SU-DHL-6 (cell line): ENCODE results near the gene OR2Y1.

ENCODE experiments used
- H2AFZ ChIP-seq: fragments of 200-600 bp; sonication (generic); 2 replicates; pipeline ENCODE4 v1.6.1; 2014; ENCODE audit warnings: low read depth, mild to moderate bottlenecking, moderate library complexity, mixed read lengths, antibody characterized with exemption, low read length; ENCODE audit not compliant: severe bottlenecking
- H3F3A ChIP-seq: fragments of 200-600 bp; shearing (Covaris generic); 2 replicates; pipeline ENCODE4 v1.6.0; 2016; ENCODE audit warnings: antibody characterized with exemption, mild to moderate bottlenecking; ENCODE audit not compliant: insufficient read depth
- H3K27ac ChIP-seq: fragments of 200-600 bp; sonication (generic); 2 replicates; pipeline ENCODE4 v1.5.1; 2016; ENCODE audit warnings: low read depth, mild to moderate bottlenecking, low read length, moderate library complexity, mixed read lengths
- H3K27me3 ChIP-seq: fragments of 200-600 bp; sonication (generic), shearing (Covaris generic); 2 replicates; pipeline ENCODE4 v1.6.0; 2014; ENCODE audit warnings: mild to moderate bottlenecking, low read length
- H3K36me3 ChIP-seq: fragments of 200-600 bp; sonication (generic); 2 replicates; pipeline ENCODE4 v1.6.1; 2014; ENCODE audit warnings: mild to moderate bottlenecking, low read length, mixed read lengths
- H3K4me2 ChIP-seq: fragments of 300-600, 200-600 bp; shearing (Covaris generic), sonication (generic); 2 replicates; pipeline ENCODE4 v1.6.0; 2014; ENCODE audit warnings: low read length, low read depth, mild to moderate bottlenecking; ENCODE audit not compliant: poor library complexity, severe bottlenecking
- H3K4me3 ChIP-seq: fragments of 200-600 bp; sonication (generic); 2 replicates; pipeline ENCODE4 v1.5.1; 2014; ENCODE audit warnings: antibody characterized with exemption, low read length, mild to moderate bottlenecking, mixed read lengths; ENCODE audit not compliant: insufficient read depth, poor library complexity, severe bottlenecking
- H3K79me2 ChIP-seq: fragments of 200-600 bp; sonication (generic); 2 replicates; pipeline ENCODE4 v1.6.1; 2014; ENCODE audit warnings: mild to moderate bottlenecking, low read length, moderate library complexity; ENCODE audit not compliant: insufficient read depth
- H3K9ac ChIP-seq: fragments of 200-600 bp; sonication (generic); 2 replicates; pipeline ENCODE4 v1.7.0; 2014; ENCODE audit warnings: mild to moderate bottlenecking, low read length
- H3K9me2 ChIP-seq: fragments of 200-600 bp; sonication (generic); replicated peaks from 2 replicates; pipeline ENCODE4 v1.6.1; 2014; ENCODE audit warnings: low read length; ENCODE audit not compliant: insufficient read depth
- H3K9me3 ChIP-seq: fragments of 200-600 bp; sonication (generic); 2 replicates; pipeline ENCODE4 v1.6.1; 2014; ENCODE audit warnings: low read length, mixed read lengths; ENCODE audit not compliant: insufficient read depth
- H4K20me1 ChIP-seq: fragments of 200-600 bp; sonication (generic); 2 replicates; pipeline ENCODE4 v1.6.1; 2014; ENCODE audit warnings: low read depth, mild to moderate bottlenecking, antibody characterized with exemption, low read length, moderate library complexity, mixed read lengths
- EZH2phosphoT487 ChIP-seq: fragments of 200-600 bp; sonication (generic), shearing (Covaris generic); conservative IDR thresholded peaks from 2 replicates; pipeline ENCODE4 v1.6.1; 2018; ENCODE audit warnings: mild to moderate bottlenecking, antibody characterized with exemption, low read length, moderate library complexity, mixed read lengths
- TF ChIP-seq, protein P1 (sequence below): fragments of 200-600 bp; sonication (generic); IDR thresholded peaks from one replicate; pipeline ENCODE4 v1.5.1; 2017; ENCODE audit warnings: antibody characterized with exemption, mild to moderate bottlenecking, low read length, moderate library complexity; ENCODE audit not compliant: insufficient read depth, poor library complexity, severe bottlenecking

OR2Y1 gene

DNA sequence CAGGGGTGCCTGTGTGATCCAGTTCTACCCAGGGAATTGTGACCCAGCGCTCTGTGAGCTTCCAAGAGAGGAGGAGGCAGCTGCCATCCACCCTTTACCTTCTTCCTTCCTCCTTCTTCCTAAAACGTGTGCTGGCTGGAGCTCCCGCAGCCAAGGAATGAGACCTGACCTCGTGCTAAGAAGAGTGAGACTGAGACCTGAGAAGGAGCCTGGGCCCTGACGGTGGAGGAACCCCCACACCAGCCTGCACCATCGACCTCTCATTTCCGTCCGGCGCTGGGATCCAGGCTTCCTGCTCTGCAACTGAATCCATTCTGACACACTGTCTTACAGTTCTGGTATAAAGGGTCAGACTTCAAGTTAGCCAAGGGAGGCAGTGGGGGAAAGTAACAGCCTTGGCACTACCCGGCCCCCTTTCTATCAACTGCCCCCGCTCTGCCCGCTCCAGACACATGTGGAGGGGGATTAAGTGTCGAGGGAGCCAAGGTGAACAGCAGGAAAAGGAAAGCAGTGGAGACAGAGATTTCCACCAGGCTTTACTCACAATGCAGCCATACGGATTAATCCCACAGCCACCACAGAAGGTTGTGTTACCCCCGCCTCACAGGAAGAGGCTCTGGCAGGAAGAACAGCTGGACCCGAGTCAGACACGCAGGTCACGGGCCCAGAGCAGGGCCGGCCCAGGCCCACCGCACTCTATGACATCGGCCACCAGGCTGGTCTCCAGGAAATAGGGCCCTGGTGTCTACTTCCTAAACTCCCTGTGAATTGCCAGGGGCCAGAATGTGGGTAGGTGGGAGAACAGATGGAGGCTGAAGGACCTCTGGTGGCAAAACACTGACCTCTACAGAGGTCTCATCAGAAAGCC, 46.9 kb upstream of the OR2Y1 start:
- no peak overlapping the region for H3K9ac ChIP-seq

DNA sequence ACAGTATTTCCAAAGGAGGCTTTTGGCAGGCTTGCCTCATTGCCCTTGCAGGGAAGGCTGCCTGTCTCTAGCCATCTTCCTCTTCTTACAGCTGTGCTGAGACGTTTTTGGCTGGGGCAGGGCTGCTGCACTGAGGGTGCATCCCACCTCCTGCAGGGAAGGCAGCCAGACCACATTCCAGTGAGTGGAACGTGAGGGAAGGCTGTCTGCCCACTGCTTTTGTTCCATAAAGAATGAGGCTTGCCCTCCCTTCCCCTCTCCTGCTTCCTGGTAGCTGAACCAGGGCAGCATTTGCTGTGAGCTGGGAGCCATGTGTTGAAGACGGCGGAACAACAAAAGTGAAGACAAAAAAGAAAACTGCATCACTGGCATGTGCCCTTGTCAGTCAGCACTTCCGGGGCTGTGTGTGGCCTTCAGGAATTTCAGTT, 46.0 kb upstream of the OR2Y1 start:
- H3K79me2 ChIP-seq, result no peaks in the 10 kb centered on the region
- H3F3A ChIP-seq, result no peaks in the 10 kb centered on the region
- no peaks in the 10 kb centered on the region for H3K36me3 ChIP-seq
- H3K9ac ChIP-seq, result no peak overlapping the region
- H4K20me1 ChIP-seq, result no peaks in the 10 kb centered on the region
- H3K4me2 ChIP-seq, result no peak overlapping the region
- H3K27me3 ChIP-seq, result no peaks in the 10 kb centered on the region
- H3K27ac ChIP-seq, result no peak overlapping the region
- TF ChIP-seq, protein P1, sequence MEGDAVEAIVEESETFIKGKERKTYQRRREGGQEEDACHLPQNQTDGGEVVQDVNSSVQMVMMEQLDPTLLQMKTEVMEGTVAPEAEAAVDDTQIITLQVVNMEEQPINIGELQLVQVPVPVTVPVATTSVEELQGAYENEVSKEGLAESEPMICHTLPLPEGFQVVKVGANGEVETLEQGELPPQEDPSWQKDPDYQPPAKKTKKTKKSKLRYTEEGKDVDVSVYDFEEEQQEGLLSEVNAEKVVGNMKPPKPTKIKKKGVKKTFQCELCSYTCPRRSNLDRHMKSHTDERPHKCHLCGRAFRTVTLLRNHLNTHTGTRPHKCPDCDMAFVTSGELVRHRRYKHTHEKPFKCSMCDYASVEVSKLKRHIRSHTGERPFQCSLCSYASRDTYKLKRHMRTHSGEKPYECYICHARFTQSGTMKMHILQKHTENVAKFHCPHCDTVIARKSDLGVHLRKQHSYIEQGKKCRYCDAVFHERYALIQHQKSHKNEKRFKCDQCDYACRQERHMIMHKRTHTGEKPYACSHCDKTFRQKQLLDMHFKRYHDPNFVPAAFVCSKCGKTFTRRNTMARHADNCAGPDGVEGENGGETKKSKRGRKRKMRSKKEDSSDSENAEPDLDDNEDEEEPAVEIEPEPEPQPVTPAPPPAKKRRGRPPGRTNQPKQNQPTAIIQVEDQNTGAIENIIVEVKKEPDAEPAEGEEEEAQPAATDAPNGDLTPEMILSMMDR, result no peak
- TF ChIP-seq EZH2phosphoT487, result no peak
- no peak overlapping the region for H3K4me3 ChIP-seq
- H3K9me3 ChIP-seq, result no peaks in the 10 kb centered on the region
- H2AFZ ChIP-seq, result no peak overlapping the region
- H3K9me2 ChIP-seq, result no peaks in the 10 kb centered on the region

More for the DNA sequence above, 46.9 kb upstream of the OR2Y1 start:
- no peaks in the 10 kb centered on the region for H3K36me3 ChIP-seq
- no peak overlapping the region for H2AFZ ChIP-seq
- H3F3A ChIP-seq, result no peaks in the 10 kb centered on the region
- no peaks in the 10 kb centered on the region for H3K9me2 ChIP-seq
- no peaks in the 10 kb centered on the region for H3K79me2 ChIP-seq
- no peaks in the 10 kb centered on the region for H3K27me3 ChIP-seq
- no peaks in the 10 kb centered on the region for H3K9me3 ChIP-seq
- no peak overlapping the region for H3K4me2 ChIP-seq
- no peak overlapping the region for H3K4me3 ChIP-seq
- no peaks in the 10 kb centered on the region for H4K20me1 ChIP-seq
- no peak overlapping the region for H3K27ac ChIP-seq
- TF ChIP-seq, protein P1, result no peak
- TF ChIP-seq EZH2phosphoT487, result no peak

DNA sequence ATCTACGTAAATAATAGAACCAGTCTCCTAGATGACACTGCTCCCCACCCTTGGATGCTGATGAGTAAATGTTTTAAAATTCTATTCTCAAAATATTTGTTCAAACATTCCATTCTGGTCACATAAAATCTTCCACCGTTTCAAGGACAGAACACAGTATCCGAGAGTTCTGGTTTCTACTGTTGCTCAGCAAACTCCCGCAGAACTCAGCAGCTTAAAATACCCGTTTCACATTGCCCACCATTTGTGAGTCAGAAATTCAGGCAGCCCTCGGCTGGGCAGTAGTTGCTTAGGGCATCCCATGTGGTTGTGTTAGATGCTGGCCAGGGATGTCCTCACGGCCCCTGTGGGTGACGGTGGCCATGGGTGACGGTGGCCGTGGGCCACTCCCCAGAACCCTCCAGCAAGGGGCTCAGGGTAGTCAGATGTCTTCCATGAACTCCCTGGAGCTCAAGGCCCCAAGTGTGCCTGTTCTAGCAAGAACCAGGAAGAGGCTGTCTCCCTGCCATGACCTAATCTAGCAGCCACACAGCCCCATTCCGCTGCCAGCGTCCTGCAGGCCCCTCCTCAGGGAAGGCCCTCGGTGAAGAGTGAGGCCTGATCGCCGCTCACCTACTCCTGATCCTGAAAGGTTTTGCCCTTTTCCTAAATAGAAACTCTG, 45.4 kb upstream of the OR2Y1 start:
- Histone ChIP-seq H3K9ac (no peak overlapping the region), H3K27me3 (no peaks in the 10 kb centered on the region)

More for the DNA sequence above, 45.4 kb upstream of the OR2Y1 start:
- Histone ChIP-seq H3K9me3 (no peaks in the 10 kb centered on the region), H3K4me3 (no peak overlapping the region), H3F3A (no peaks in the 10 kb centered on the region), H3K27ac (no peak overlapping the region), H3K79me2 (no peaks in the 10 kb centered on the region), H3K36me3 (no peaks in the 10 kb centered on the region), H2AFZ (no peak overlapping the region), H3K4me2 (no peak overlapping the region), H4K20me1 (no peaks in the 10 kb centered on the region), H3K9me2 (no peaks in the 10 kb centered on the region)
- TF ChIP-seq, protein P1, result no peak
- no peak for TF ChIP-seq EZH2phosphoT487
